Pancreas (tissue), 10 donors: ENCODE data around the gene TNIK. TPM values are rescaled to one million over a fixed set of nuclear protein-coding genes. Genes with fewer than 3 reads are reported as not detected.
"Not testable (repeated sequence)": the region's sequence is repeated elsewhere in the genome, so short reads cannot be mapped to it uniquely, and the experiment has no call there.

Experiments used
- ATAC-seq, 4 donors: fragments of 200-7000 bp; cut with Tn5 transposase; one replicate each; pipeline versions ENCODE4 v1.8.0 to v1.9.1; 2020; ENCODE audit warnings: mild to moderate bottlenecking in 4 of 4, moderate library complexity in 4 of 4
- DNase-seq, 6 donors: peaks; one replicate each; pipeline ENCODE4 v3.0.0-alpha.2; 2020
- FAIRE-seq: peaks from 2 replicates; lab custom pipeline; 2012; peaks lifted over from hg19 to GRCh38; lab: Jason Lieb, UNC
- H3K27ac ChIP-seq, 4 donors: fragments of 200-600 bp; sonication (generic); 1 replicate in 3 of 4; 2 replicates in 1 of 4; pipeline versions ENCODE4 v1.5.0 to v1.8.0; 2020
- H3K27me3 ChIP-seq, 4 donors: fragments of 200-600 bp; one replicate each; pipeline ENCODE4 v1.8.0; 2021
- H3K36me3 ChIP-seq, 3 donors: fragments of 200-600 bp; sonication (generic) in 1 of 3; one replicate each; pipeline versions ENCODE4 v1.5.0 to v1.8.0; 2020 to 2021
- H3K4me1 ChIP-seq, 3 donors: fragments of 200-600 bp; one replicate each; pipeline ENCODE4 v1.8.0; 2021
- H3K4me3 ChIP-seq, 4 donors: fragments of 200-600 bp; sonication (generic) in 2 of 4; one replicate each; pipeline versions ENCODE4 v1.5.0 to v1.8.0; 2020 to 2021
- H3K9me3 ChIP-seq, 4 donors: fragments of 200-600 bp; one replicate each; pipeline ENCODE4 v1.8.0; 2021
- WGBS, 2 donors: extraction: QIAGEN DNeasy Blood & Tissue Kit; methylation state at CpG; one replicate each; pipeline ENCODE4 v1.1.7; 2013; 5-methylcytosine and 5-hydroxymethylcytosine counted together
- intact Hi-C, 3 donors: fragments of 100-400 bp; cut with DNase I; formaldehyde crosslinking; loops; one replicate each; pipeline versions ENCODE4 v1.11.1 to v1.14.2; 2022
- polyA plus RNA-seq, 2 donors: library from polyadenylated mRNA; stranded (reverse); fragments of 200-250 nt; gene quantifications; one replicate each; pipeline ENCODE4 v1.2.3, GENCODE V29; 2013
- total RNA-seq, 6 donors: library from RNA; stranded (reverse); fragmentation: NEBNext Ultra II Directional in 4 of 6; extraction: Animal tissue kit (Norgen Biotek cat#: 25700) in 4 of 6; gene quantifications; one replicate each; pipeline versions ENCODE4 v1.2.1 to v1.2.4, GENCODE V29; 2021 to 2023
- TF ChIP-seq, protein P1 (sequence below), 4 donors: fragments of 200-600 bp; sonication (generic) in 3 of 4; IDR thresholded peaks; one replicate each; pipeline versions ENCODE4 v1.5.0 to v1.8.0; 2021; ENCODE audit warnings: antibody characterized with exemption in 4 of 4
- donor health status: healthy with polysubstance abuse.
- donor health status: DM: no; HTN: no; CAD: no; lungs with moderate emphysema.
- donor health status: DM: no; HTN: no; CAD: no.
- donor health status: control.
- donor health status: control.
- donor health status: Bipolar disorder and iron deficiency.
- donor health status: DM: yes; HTN: yes; CAD: no.
- donor health status: DM: no; HTN: no; CAD: no.
- donor health status: DM: no; HTN: no; CAD: no.
- donor health status: DM: yes; HTN: yes; CAD: no.

Gene TNIK
- total and polyA plus RNA-seq, 8 donors, result 3.5 to 13.6 (median 5.8) TPM

DNA sequence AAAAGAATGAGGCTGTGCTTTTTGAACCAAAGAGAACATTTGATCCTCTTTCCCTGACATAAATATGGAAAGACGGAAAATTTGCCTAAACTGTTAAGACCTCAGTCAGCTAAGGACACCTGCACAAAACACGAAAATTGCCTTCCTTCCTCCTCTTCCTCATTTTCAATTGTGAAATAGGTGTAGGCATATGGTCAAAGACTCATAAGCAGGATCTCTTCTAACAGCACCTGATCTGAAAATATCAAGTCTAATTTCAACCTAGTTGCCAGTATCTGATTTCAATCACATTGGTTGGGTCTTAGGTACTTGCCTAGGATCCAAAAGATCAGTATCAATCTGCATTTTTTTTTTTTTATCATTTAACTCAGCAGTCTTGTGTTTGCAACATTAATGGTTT lies 218.0 kb downstream of the TNIK start:
- Histone ChIP-seq H3K36me3 (no peaks in the 10 kb centered on the region), H3K4me1 (no peaks in the 10 kb centered on the region), H3K27me3 (no peaks in the 10 kb centered on the region), H3K9me3 (no peaks in the 10 kb centered on the region), H3K4me3 (no peak overlapping the region), H3K27ac (no peak overlapping the region)
- WGBS, 2 donors, result 91 to 93% methylated on average over 2 of the region's 2 CpGs
- ATAC-seq (no peak), DNase-seq (no peak), FAIRE-seq (no peak)
- intact Hi-C loops, result no loop called here
- TF ChIP-seq, protein P1, sequence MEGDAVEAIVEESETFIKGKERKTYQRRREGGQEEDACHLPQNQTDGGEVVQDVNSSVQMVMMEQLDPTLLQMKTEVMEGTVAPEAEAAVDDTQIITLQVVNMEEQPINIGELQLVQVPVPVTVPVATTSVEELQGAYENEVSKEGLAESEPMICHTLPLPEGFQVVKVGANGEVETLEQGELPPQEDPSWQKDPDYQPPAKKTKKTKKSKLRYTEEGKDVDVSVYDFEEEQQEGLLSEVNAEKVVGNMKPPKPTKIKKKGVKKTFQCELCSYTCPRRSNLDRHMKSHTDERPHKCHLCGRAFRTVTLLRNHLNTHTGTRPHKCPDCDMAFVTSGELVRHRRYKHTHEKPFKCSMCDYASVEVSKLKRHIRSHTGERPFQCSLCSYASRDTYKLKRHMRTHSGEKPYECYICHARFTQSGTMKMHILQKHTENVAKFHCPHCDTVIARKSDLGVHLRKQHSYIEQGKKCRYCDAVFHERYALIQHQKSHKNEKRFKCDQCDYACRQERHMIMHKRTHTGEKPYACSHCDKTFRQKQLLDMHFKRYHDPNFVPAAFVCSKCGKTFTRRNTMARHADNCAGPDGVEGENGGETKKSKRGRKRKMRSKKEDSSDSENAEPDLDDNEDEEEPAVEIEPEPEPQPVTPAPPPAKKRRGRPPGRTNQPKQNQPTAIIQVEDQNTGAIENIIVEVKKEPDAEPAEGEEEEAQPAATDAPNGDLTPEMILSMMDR (IDR thresholded peaks at IDR 0.05), result no peak

DNA sequence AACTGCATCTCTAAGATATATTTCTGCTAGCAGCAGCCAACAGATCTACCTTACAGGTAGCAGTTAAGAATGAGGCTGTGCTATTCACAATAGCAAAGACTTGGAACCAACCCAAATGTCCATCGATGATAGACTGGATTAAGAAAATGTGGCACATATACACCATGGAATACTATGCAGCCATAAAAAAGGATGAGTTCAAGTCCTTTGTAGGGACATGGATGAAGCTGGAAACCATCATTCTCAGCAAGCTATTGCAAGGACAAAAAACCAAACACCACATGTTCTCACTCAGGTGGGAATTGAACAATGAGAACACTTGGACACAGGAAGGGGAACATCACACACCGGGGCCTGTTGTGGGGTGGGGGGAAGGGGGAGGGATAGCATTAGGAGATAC lies 218.6 kb downstream of the TNIK start:
- H3K4me3 ChIP-seq, DNase-seq, H3K9me3 ChIP-seq, H3K36me3 ChIP-seq, H3K27ac ChIP-seq, FAIRE-seq, intact Hi-C loops, H3K27me3 ChIP-seq, ATAC-seq, H3K4me1 ChIP-seq: not testable (repeated sequence)
- WGBS, 2 donors, result 96% methylated on average over 1 to 2 of the region's 2 CpGs

DNA sequence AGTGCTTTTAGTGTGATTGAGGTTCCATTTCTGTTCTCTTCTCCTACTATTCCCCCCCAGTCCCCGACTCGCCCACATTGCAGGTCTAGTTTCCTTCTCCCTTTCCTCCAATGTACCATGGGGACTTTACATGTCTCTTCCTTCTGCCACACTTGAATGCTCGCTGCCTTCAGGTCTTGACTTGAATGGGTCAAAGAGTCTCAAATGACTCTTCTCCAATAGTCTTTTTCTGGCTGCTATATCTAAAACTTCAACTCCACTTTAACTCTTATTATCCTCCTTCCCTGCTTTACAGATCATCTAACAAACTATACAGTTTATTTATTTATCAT lies 219.7 kb downstream of the TNIK start:
- TF ChIP-seq, protein P1 (IDR thresholded peaks at IDR 0.05), result no peak
- Histone ChIP-seq H3K9me3 (no peaks in the 10 kb centered on the region), H3K4me3 (no peak overlapping the region), H3K36me3 (no peaks in the 10 kb centered on the region), H3K4me1 (no peaks in the 10 kb centered on the region), H3K27me3 (no peaks in the 10 kb centered on the region), H3K27ac (no peak overlapping the region)
- DNase-seq, result no peak
- intact Hi-C loops, result no loop called here
- 83 to 96% methylated on average over 3 of the region's 3 CpGs for WGBS, 2 donors
- no peak for FAIRE-seq
- no peak for ATAC-seq

DNA sequence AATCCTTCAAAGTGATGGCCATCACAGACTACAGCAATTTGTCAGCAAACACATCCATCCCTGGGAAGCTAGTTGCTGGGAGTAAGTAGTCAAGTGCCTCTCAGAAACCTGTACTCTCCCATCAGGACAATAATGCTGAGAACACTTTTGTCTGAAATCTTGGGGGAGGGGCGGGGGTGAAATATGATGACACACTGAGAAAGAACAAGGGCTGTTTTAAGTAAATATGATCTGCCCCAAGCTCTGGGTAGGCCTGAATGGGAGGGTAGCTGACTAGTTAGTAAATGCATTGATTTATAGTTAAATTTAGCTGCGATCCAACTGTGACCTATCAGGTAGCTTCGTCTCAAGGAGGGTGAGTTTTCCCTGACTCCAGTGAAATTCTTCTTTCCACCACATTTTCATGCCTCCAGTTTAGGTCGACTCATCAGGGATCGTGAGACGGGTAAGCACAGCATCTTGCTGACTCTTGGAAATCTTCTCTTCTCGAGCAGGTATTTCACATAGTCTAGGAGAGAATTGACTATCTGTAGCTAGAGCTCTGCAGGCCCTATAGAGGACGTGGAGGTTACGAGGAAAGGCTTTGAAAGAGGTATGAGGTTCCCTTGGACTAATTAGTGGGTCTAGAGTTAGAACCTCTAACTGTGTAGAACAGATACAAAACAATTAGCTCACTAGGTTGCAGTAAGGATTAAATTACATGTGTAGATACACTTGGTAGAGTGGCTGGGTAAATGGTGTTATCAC lies 220.3 kb downstream of the TNIK start:
- WGBS, 2 donors, result 89 to 90% methylated on average over 9 of the region's 9 CpGs
- Histone ChIP-seq H3K27ac (no peak overlapping the region), H3K4me3 (no peak overlapping the region), H3K9me3 (no peaks in the 10 kb centered on the region), H3K36me3 (no peaks in the 10 kb centered on the region), H3K27me3 (no peaks in the 10 kb centered on the region), H3K4me1 (no peaks in the 10 kb centered on the region)
- TF ChIP-seq, protein P1 (IDR thresholded peaks at IDR 0.05), result no peak
- no peak for DNase-seq
- intact Hi-C loops, result no loop called here
- no peak for ATAC-seq
- FAIRE-seq, result no peak

DNA sequence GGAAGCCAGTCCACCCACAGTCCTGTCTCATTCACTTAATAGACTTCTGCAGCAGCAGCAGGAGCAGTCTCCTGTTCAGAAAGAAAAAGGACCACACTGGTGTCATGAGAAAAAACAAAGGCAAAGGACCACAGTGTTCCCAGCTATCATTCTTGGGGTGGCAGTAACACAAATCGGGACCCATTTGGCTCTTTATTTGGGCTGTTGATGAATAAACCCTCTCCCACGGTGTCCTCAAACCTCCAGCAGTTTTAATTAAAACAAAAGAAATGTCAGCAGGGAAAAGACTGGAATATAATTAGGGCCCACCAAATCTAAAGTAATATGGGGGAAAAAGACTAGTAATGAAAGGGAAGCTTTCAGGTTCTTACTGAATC lies 223.2 kb downstream of the TNIK start:
- Histone ChIP-seq H3K4me1 (no peaks in the 10 kb centered on the region), H3K27ac (no peak overlapping the region), H3K9me3 (no peaks in the 10 kb centered on the region), H3K27me3 (no peaks in the 10 kb centered on the region), H3K4me3 (no peak overlapping the region), H3K36me3 (no peaks in the 10 kb centered on the region)
- FAIRE-seq, result no peak
- WGBS, 2 donors, result 92% methylated on average over 2 of the region's 2 CpGs
- DNase-seq, result no peak
- intact Hi-C loops, result no loop called here
- TF ChIP-seq, protein P1 (IDR thresholded peaks at IDR 0.05), result no peak
- ATAC-seq, result no peak
